Hypothalamus (tissue), 51 donors: Measurements from ENCODE around the gene BLZF1.
"Not testable (repeated sequence)": the region's sequence is repeated elsewhere in the genome, so short reads cannot be mapped to it uniquely, and the experiment has no call there.

ENCODE experiments used
- DNase-seq, 51 donors: peaks; one replicate each; lab custom pipeline; 2025; lab: John Stamatoyannopoulos, UW

Gene BLZF1, protein sequence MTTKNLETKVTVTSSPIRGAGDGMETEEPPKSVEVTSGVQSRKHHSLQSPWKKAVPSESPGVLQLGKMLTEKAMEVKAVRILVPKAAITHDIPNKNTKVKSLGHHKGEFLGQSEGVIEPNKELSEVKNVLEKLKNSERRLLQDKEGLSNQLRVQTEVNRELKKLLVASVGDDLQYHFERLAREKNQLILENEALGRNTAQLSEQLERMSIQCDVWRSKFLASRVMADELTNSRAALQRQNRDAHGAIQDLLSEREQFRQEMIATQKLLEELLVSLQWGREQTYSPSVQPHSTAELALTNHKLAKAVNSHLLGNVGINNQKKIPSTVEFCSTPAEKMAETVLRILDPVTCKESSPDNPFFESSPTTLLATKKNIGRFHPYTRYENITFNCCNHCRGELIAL

GRCh38 chr1:169367686-169368405 lies at the start of gene BLZF1, which contains the start of gene NME7:
TSS of gene BLZF1 (plus strand) at chr1:169368195. CDS start at chr1:169369523, 1,328 bp downstream.
TSS of gene NME7 (minus strand) at chr1:169367797. CDS start at chr1:169367710, 87 bp downstream.
- peak; percentile 41 to 98 (median 89) for DNase-seq

GRCh38 chr1:169318536-169319244 lies 49.3 kb upstream of the BLZF1 start:
- no peak for DNase-seq

- no peak for DNase-seq
Observed at GRCh38 chr1:169321539-169321938, 46.5 kb upstream of the BLZF1 start.

DNA sequence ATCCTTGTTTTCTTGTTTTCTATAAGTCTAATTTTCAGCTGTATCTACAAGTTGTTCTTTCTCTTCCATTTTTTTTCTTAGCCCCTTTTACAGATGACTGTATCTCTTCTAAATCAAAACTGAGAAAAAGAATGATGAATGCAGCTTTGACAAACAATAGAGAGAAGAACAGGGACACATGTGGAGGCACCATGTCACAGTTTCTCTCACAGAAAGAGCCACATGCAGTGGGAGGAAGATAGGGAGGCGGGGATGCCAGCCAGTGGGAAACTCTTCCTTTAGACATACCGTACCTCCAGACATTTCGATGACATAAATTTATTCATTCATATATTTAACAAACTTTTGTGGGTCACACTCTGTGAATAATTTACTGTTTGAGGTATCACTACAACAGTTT lies 45.9 kb upstream of the BLZF1 start:
- no peak for DNase-seq

DNA sequence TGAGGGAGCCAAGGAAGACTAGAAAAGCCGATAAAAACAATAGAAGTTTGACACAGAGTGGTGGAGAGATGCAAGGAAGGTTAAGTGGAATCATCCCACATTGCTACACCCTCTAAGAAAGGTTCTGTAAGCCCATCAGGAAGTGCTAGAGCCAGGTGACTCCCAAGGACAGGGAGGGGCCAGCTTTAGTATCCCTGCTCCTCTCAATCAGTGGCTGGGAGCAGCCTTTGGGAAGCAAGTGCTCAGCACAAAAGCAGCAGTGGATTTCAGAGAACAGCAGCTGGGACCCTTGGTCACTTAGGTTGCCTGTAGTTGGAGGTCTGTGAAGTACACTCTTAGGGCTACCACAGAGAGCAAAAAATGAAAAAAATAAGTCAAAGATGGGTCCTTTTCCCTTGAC lies 42.9 kb upstream of the BLZF1 start:
- DNase-seq, result no peak

GRCh38 chr1:169326261-169326955 lies 41.6 kb upstream of the BLZF1 start:
- DNase-seq, result no peak

DNA sequence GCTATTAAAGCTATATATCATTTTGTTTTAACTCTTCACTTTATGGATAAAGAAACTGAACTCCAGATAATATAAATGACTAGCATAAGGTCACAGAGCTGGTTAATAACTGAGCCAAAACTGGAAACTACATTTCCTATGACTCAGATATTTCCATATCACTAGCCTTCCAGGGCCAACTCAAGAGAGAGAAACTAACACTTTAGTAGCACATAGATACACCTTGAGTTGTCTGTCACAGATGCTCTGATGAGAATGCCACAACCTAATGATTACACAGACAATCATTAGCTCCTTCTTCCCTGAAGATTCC lies 41.1 kb upstream of the BLZF1 start:
- no peak for DNase-seq

- no peak for DNase-seq
Observed at GRCh38 chr1:169327875-169328274, 40.1 kb upstream of the BLZF1 start.

DNA sequence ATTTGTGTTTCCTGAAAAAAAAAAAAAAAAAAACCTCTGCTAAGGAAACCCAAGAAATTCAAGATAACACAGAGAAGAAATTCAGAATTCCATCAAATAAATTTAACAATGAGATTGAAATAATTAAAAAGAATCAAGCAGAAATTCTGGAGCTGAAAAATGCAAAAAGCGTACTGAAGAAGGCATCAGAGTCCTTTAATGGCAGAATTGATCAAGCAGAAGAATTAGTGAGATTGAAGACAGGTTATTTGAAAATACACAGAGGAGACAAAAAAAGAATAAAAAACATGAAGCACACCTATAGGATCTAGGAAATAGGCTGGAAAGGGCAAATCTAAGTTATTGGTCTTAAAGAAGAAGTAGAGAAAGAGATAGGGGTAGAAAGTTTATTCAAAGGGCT lies 38.6 kb upstream of the BLZF1 start:
- DNase-seq, result no peak

DNA sequence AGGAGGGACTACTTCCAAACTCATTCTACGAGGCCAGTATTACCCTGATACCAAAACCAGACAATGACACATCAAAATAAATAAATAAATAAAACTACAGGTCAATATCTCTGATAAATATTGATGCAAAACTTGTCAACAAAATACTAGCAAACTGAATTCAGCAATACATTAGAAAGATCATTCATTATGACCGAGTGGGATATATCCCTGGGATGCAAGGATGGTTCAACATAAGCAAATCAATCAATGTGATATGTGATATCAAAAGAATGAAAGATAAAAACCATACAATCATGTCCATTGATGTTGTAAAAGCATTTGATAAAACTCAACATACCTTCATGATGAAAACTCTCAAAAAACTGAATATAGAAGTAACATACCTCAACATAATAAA lies 37.1 kb upstream of the BLZF1 start:
- DNase-seq, result no peak

GRCh38 chr1:169334727-169335126 lies 33.3 kb upstream of the BLZF1 start:
- DNase-seq, result not testable (repeated sequence)

DNA sequence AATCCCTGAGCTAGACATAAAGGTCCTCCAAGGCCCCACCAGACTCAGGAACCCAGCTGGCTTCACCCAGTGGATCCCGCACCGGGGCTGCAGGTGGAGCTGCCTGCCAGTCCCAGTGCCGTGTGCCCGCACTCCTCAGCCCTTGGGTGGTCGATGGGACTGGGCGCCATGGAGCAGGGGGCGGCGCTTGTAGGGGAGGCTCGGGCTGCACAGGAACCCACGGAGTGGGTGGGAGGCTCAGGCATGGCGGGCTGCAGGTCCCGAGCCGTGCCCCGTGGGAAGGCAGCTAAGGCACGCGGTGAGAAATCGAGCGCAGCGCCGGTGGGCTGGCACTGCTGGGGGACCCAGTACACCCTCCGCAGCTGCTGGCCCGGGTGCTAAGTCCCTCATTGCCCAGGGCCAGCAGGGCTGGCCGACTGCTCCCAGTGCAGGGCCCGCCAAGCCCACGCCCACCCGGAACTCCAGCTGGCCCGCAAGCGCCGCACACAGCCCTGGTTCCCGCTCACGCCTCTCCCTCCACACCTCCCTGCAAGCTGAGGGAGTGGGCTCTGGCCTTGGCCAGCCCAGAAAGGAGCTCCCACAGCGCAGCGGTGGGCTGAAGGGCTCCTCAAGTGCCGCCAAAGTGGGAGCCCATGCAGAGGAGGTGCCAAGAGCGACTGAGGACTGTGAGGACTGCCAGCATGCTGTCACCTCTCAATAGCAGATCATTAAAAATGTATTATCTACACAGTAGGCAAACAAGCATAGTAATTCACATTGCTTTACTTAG lies 30.9 kb upstream of the BLZF1 start:
- not testable (repeated sequence) for DNase-seq

DNA sequence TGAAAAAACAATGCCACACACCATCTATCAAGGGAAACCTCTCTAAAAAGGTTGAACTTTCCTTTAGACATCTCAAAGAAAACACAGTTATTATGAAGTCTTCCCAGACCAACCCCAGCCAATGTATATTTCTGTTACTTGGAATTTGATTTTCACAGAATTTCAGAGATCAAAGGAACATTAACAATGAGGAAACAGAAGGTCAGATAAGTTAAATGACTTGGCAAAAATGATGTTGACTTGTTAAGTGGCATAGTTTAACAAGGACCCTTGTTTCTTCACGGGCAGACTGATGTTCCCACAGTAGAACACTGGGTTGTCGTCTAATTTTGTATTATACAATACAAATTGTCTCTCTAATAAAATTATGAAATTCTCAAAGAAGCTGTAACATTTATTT lies 29.4 kb upstream of the BLZF1 start:
- DNase-seq, result no peak

GRCh38 chr1:169339773-169340172 lies 28.2 kb upstream of the BLZF1 start:
- no peak for DNase-seq

GRCh38 chr1:169340882-169341281 lies 27.1 kb upstream of the BLZF1 start:
- no peak for DNase-seq

DNA sequence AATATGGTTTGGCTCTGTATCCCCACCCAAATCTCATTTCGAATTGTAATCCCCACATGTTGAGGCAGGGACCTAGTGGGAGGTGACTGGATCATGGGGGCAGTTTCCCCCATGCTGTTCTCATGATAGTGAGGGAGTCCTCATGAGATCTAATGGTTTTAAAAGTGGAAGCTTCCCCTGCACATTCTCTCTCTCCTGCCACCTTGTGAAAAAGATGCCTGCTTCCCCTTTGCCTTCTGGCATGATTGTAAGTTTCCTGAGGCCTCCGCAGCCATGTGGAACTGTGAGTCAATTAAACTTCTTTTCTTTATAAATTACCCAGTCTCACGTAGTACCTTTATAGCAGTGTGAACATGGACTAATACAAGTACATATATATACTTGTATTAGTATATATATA lies 25.9 kb upstream of the BLZF1 start:
- not testable (repeated sequence) for DNase-seq

DNA sequence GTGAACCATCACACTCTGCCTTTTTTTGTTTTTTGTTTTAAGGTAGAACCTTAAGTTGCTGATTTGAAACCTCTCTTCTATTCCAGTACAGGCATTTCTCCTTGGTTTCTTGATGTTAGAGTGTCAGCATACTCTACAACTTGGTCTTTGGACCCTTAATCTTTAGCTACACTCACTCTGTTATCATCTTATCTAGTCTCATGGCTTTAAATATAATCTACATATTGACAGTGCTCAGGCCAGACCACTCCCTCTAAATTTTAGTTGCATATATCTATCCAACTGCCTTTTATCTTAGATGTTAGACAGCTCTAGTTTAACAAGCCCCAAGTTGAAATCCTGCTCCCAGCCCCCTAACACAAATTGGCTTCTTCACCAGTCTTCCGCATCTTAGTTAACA lies 22.5 kb upstream of the BLZF1 start:
- no peak for DNase-seq

DNA sequence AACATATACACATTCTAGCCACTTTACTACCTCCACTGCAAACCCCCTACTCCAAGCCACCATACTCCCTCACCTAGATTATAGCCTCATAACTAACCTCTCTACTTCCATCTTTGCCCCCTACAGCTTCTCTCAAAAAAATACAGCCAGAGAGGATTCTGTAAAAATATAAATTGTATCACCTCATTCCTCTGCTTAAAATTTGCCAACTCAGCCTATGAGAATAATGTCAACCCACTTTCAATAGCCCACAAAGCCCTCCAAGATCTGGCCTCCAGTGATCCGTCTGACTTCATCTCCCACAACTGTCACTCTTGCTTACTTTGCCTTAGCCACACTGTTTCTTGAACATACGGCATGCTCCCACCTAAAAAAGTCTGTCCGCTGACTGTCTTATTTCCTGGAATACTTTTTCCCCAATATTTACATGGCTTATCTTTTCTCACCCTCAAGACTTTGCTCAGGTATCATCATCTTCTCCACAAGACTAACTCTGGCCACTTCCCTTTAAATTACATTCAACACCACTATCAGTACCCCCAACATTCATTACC lies 21.9 kb upstream of the BLZF1 start:
- DNase-seq, result no peak

GRCh38 chr1:169347688-169348382 lies 20.2 kb upstream of the BLZF1 start:
- no peak for DNase-seq
